Pancreas (tissue), 10 donors: ENCODE measurements around the gene SPATS2L. TPM values are rescaled to one million over a fixed set of nuclear protein-coding genes. Genes with fewer than 3 reads are reported as not detected.
A peak's percentile ranks its signal among the peaks of the same experiment; 100 is the strongest.

Experiments used
- ATAC-seq, 4 donors: fragments of 200-7000 bp; cut with Tn5 transposase; one replicate each; pipeline versions ENCODE4 v1.8.0 to v1.9.1; 2020; ENCODE audit warnings: mild to moderate bottlenecking in 4 of 4, moderate library complexity in 4 of 4
- DNase-seq, 6 donors: peaks; one replicate each; pipeline ENCODE4 v3.0.0-alpha.2; 2020
- FAIRE-seq: peaks from 2 replicates; lab custom pipeline; 2012; peaks lifted over from hg19 to GRCh38; lab: Jason Lieb, UNC
- H3K27ac ChIP-seq, 4 donors: fragments of 200-600 bp; sonication (generic); 1 replicate in 3 of 4; 2 replicates in 1 of 4; pipeline versions ENCODE4 v1.5.0 to v1.8.0; 2020
- H3K27me3 ChIP-seq, 4 donors: fragments of 200-600 bp; one replicate each; pipeline ENCODE4 v1.8.0; 2021
- H3K36me3 ChIP-seq, 3 donors: fragments of 200-600 bp; sonication (generic) in 1 of 3; one replicate each; pipeline versions ENCODE4 v1.5.0 to v1.8.0; 2020 to 2021
- H3K4me1 ChIP-seq, 3 donors: fragments of 200-600 bp; one replicate each; pipeline ENCODE4 v1.8.0; 2021
- H3K4me3 ChIP-seq, 4 donors: fragments of 200-600 bp; sonication (generic) in 2 of 4; one replicate each; pipeline versions ENCODE4 v1.5.0 to v1.8.0; 2020 to 2021
- H3K9me3 ChIP-seq, 4 donors: fragments of 200-600 bp; one replicate each; pipeline ENCODE4 v1.8.0; 2021
- WGBS, 2 donors: extraction: QIAGEN DNeasy Blood & Tissue Kit; methylation state at CpG; one replicate each; pipeline ENCODE4 v1.1.7; 2013; 5-methylcytosine and 5-hydroxymethylcytosine counted together
- intact Hi-C, 3 donors: fragments of 100-400 bp; cut with DNase I; formaldehyde crosslinking; loops; one replicate each; pipeline versions ENCODE4 v1.11.1 to v1.14.2; 2022
- polyA plus RNA-seq, 2 donors: library from polyadenylated mRNA; stranded (reverse); fragments of 200-250 nt; gene quantifications; one replicate each; pipeline ENCODE4 v1.2.3, GENCODE V29; 2013
- total RNA-seq, 6 donors: library from RNA; stranded (reverse); fragmentation: NEBNext Ultra II Directional in 4 of 6; extraction: Animal tissue kit (Norgen Biotek cat#: 25700) in 4 of 6; gene quantifications; one replicate each; pipeline versions ENCODE4 v1.2.1 to v1.2.4, GENCODE V29; 2021 to 2023
- TF ChIP-seq, protein P1 (sequence below), 4 donors: fragments of 200-600 bp; sonication (generic) in 3 of 4; IDR thresholded peaks; one replicate each; pipeline versions ENCODE4 v1.5.0 to v1.8.0; 2021; ENCODE audit warnings: antibody characterized with exemption in 4 of 4
- donor health status: healthy with polysubstance abuse.
- donor health status: DM: no; HTN: no; CAD: no; lungs with moderate emphysema.
- donor health status: DM: no; HTN: no; CAD: no.
- donor health status: control.
- donor health status: control.
- donor health status: Bipolar disorder and iron deficiency.
- donor health status: DM: yes; HTN: yes; CAD: no.
- donor health status: DM: no; HTN: no; CAD: no.
- donor health status: DM: no; HTN: no; CAD: no.
- donor health status: DM: yes; HTN: yes; CAD: no.

The SPATS2L gene
- total and polyA plus RNA-seq, 8 donors = 28.8 to 87.0 (median 40.8) TPM

DNA sequence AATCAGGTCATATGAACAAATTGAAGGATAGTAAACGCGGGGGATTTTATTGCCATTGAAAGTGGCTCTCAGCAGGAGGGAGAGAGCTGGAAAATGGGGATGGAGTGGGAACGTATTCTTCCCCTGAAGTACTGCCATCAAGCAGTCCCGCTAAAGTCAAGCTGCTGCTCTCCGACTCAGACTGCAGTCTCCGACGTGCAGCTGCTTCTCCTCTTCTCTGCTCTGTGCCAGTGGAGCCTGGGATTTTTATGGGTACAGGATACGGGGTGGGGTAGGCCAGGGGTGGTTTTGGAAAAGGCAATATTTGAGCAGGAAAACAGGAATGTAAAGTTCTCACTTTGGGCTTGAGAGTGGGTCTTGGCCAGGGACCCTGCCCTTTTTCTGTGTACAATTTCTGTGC is 170.3 kb downstream of the SPATS2L start:
- Histone ChIP-seq H3K4me1 (peaks cover under 1 to 7% (median 3%) of the 10 kb centered on the region in 3 donors), H3K36me3 (peaks cover 0 to 23% (median 6%) of the 10 kb centered on the region in 3 donors), H3K4me3 (no peak overlapping the region), H3K9me3 (no peaks in the 10 kb centered on the region), H3K27ac (no peak overlapping the region), H3K27me3 (no peaks in the 10 kb centered on the region)
- FAIRE-seq (no peak), DNase-seq (no peak), ATAC-seq (no peak)
- WGBS, 2 donors = 86% methylated on average over 8 of the region's 8 CpGs
- intact Hi-C loops = loop anchor here (10.0 kb wide), 3 partner anchors 482 to 502 kb away; no protein-coding TSS in a partner anchor
- TF ChIP-seq, protein P1, sequence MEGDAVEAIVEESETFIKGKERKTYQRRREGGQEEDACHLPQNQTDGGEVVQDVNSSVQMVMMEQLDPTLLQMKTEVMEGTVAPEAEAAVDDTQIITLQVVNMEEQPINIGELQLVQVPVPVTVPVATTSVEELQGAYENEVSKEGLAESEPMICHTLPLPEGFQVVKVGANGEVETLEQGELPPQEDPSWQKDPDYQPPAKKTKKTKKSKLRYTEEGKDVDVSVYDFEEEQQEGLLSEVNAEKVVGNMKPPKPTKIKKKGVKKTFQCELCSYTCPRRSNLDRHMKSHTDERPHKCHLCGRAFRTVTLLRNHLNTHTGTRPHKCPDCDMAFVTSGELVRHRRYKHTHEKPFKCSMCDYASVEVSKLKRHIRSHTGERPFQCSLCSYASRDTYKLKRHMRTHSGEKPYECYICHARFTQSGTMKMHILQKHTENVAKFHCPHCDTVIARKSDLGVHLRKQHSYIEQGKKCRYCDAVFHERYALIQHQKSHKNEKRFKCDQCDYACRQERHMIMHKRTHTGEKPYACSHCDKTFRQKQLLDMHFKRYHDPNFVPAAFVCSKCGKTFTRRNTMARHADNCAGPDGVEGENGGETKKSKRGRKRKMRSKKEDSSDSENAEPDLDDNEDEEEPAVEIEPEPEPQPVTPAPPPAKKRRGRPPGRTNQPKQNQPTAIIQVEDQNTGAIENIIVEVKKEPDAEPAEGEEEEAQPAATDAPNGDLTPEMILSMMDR (IDR thresholded peaks at IDR 0.05) = no peak

GRCh38 chr2:200477667-200478131 is 171.2 kb downstream of the SPATS2L start:
- TF ChIP-seq, protein P1 (IDR thresholded peaks at IDR 0.05) = no peak
- peak in 1 of 4 donors; percentile 9 for ATAC-seq
- intact Hi-C loops = loop anchor here (10.0 kb wide), 3 partner anchors 483 to 503 kb away; no protein-coding TSS in a partner anchor
- Histone ChIP-seq H3K27me3 (no peaks in the 10 kb centered on the region), H3K36me3 (peaks cover 0 to 22% (median 6%) of the 10 kb centered on the region in 3 donors), H3K27ac (peak overlapping the region in 1 of 4 donors; percentile 12), H3K9me3 (no peaks in the 10 kb centered on the region), H3K4me3 (no peak overlapping the region), H3K4me1 (peaks cover 4 to 11% (median 6%) of the 10 kb centered on the region in 3 donors)
- 81 to 87% methylated on average over 21 of the region's 21 CpGs for WGBS, 2 donors
- no peak for FAIRE-seq
- no peak for DNase-seq

DNA sequence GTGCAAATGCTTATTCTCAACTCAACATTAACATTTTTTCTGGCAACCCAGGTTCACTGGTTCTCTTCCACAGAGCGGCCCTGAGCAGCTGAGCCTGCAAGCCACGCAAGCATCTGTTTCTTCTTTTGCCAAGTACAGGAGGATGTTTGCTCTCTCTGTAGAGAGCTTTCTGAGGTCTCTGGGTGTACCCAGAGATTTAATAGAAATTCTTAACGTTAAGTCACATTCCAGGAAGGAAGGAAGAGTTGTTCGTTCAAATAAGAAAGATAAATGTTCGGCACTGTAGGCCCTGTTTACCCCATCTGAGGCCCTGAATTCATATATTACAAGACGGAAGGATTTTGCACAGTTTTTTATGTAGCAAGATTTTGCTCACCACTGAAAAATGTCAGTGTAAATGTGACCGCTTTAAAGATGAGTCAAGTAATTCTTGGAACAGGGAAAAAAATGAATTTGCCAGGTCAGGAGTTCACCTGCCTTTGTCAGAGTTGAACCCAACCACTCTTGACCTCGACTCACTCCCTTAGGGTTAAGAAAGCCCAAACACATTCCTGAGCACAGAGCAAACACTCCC is 173.3 kb downstream of the SPATS2L start:
- FAIRE-seq (no peak), ATAC-seq (no peak), DNase-seq (no peak)
- peaks cover 0 to 6% (median 5%) of the 10 kb centered on the region in 3 donors for H3K36me3 ChIP-seq
- TF ChIP-seq, protein P1 (IDR thresholded peaks at IDR 0.05) = no peak
- H3K27ac ChIP-seq = peak overlapping the region in 1 of 4 donors; percentile 15
- intact Hi-C loops = loop anchor here (10.0 kb wide), 3 partner anchors 485 to 505 kb away; no protein-coding TSS in a partner anchor
- 69 to 70% methylated on average over 8 of the region's 8 CpGs for WGBS, 2 donors
- H3K4me1 ChIP-seq = peaks cover 9 to 18% (median 13%) of the 10 kb centered on the region in 3 donors
- H3K9me3 ChIP-seq = no peaks in the 10 kb centered on the region
- H3K27me3 ChIP-seq = no peaks in the 10 kb centered on the region
- no peak overlapping the region for H3K4me3 ChIP-seq

DNA sequence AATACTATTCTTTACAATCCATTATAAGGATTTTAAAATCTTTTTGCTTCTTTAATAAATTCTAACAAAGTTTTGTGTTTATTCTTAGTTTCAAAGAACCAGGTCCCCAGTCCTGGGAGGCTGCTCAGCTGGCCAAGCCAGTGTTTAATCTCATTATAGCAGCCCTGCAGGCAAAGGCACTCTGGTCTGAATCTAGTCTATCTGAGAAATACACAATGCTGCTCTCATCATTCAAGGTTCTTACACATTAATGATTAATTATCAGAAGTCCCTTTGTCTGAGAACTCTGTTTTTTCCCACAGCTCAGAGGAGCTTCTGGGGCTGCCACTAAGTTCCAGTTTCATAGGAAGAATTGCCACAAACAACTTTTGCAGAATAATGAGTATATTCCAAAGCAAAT is 175.7 kb downstream of the SPATS2L start:
- Histone ChIP-seq H3K9me3 (no peaks in the 10 kb centered on the region), H3K27me3 (no peaks in the 10 kb centered on the region), H3K4me1 (peaks cover 9 to 18% (median 13%) of the 10 kb centered on the region in 3 donors), H3K27ac (peak overlapping the region in 2 of 4 donors; percentile 24 to 43), H3K36me3 (peaks cover 0 to 6% (median 0%) of the 10 kb centered on the region in 3 donors), H3K4me3 (no peak overlapping the region)
- intact Hi-C loops = no loop called here
- DNase-seq (peak in 1 of 6 donors; percentile 36), ATAC-seq (peak; percentile 53 to 86 (median 76)), FAIRE-seq (no peak)
- TF ChIP-seq, protein P1 (IDR thresholded peaks at IDR 0.05) = no peak

DNA sequence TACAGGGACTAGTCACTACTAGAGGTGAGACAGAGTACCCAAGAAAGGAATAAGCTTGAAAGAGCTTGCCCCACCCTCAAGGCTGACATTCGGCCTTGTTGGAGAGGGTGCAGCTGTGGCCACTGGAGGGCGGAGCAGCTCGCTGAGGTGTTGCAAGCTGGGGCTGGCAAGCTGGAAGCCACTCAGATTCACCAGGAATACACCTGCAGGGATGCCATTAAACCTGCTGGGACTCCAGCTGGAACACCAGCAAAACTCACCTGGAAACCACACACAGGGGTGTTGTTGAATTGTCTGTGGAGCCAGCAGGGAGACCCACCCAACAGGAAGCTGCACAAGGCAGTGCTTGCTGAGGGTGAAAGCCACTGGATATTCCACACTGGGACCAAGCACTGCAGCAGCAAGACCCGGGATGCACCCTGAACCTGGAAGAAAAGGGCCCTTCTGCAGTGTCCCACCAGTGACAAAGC is 177.3 kb downstream of the SPATS2L start:
- DNase-seq (peak; percentile 58 to 86 (median 77)), FAIRE-seq (no peak), ATAC-seq (peak; percentile 75 to 86 (median 82))
- Histone ChIP-seq H3K9me3 (no peaks in the 10 kb centered on the region), H3K4me3 (no peak overlapping the region), H3K27ac (peak overlapping the region in 2 of 4 donors; percentile 1 to 24), H3K36me3 (no peaks in the 10 kb centered on the region), H3K4me1 (peaks cover 9 to 18% (median 13%) of the 10 kb centered on the region in 3 donors), H3K27me3 (no peaks in the 10 kb centered on the region)
- TF ChIP-seq, protein P1 (IDR thresholded peaks at IDR 0.05) = peak; percentile 51 to 57 (median 52)
- 17 to 19% methylated on average over 4 of the region's 4 CpGs for WGBS, 2 donors
- intact Hi-C loops = no loop called here
